Measurements from ENCODE around the gene PLIN5.

Gene PLIN5

DNA sequence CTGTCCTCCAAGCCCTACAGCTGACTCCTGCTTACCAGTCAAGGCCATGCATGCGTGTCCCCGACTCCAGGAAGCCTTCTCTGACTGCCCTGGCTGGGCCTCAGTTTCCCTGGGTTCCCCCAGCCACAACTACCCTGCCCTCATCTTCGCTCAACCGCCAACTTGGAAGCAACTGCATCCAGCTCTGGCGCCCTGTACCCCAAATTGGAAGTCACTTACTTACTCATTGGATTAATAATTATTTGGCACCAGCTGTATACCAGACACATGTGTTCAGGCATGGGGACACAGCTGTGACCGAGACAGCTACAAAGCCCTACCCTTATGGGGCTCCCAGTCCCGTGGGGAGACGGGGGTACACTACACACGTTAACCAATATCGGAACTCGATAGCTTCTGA is 35.4 kb upstream of the PLIN5 start:
- Histone ChIP-seq H3K79me2 (ENCODE audit: control insufficient read depth, insufficient read depth, low read length, poor library complexity) (no peaks in the 10 kb centered on the region), H3K4me2 (ENCODE audit: low read length) (no peak overlapping the region), H3K36me3 (ENCODE audit: control insufficient read depth in 1 of 2, insufficient read depth in 2 of 2, low read length in 2 of 2) (no peaks in the 10 kb centered on the region), H3K14ac (ENCODE audit: low read length) (no peak overlapping the region), H2AFZ (ENCODE audit: insufficient read depth, low read length, poor library complexity) (no peak overlapping the region), H3K18ac (ENCODE audit: low read length) (no peak overlapping the region), H3K4ac (ENCODE audit: low read depth, low read length) (no peak overlapping the region), H3K4me1 (ENCODE audit: control insufficient read depth in 1 of 2, insufficient read depth in 2 of 2, low read length in 2 of 2) (peaks cover 4 to 5% of the 10 kb centered on the region in 2 experiments), H3K27ac (ENCODE audit: low read depth, low read length) (no peak overlapping the region), H2BK120ac (ENCODE audit: insufficient read depth, low read length, poor library complexity) (no peak overlapping the region), H3K9me3 (ENCODE audit: insufficient read depth, low read depth, low read length) (no peaks in the 10 kb centered on the region), H3K27me3 (ENCODE audit: insufficient read depth, low read length) (no peaks in the 10 kb centered on the region), H3K4me3 (ENCODE audit: low read depth, low read length) (peak overlapping the region; percentile 0), H2BK5ac (ENCODE audit: low read depth, low read length, poor library complexity) (no peak overlapping the region), H3K79me1 (ENCODE audit: low read length) (peaks cover 3% of the 10 kb centered on the region), H4K91ac (ENCODE audit: low read depth, low read length) (no peak overlapping the region), H3K9ac (ENCODE audit: low read length) (no peak overlapping the region), H4K12ac (ENCODE audit: low read depth, low read length) (no peak overlapping the region), H4K8ac (ENCODE audit: low read depth, low read length) (no peak overlapping the region), H3K23ac (ENCODE audit: low read length) (no peak overlapping the region), H2AK5ac (ENCODE audit: low read length) (no peak overlapping the region), H2BK12ac (ENCODE audit: low read length) (no peak overlapping the region)
- no CpG with 5 or more reads among the region's 11 CpGs for WGBS (ENCODE audit: extremely low coverage, insufficient coverage, insufficient read length)
- no peak for DNase-seq

DNA sequence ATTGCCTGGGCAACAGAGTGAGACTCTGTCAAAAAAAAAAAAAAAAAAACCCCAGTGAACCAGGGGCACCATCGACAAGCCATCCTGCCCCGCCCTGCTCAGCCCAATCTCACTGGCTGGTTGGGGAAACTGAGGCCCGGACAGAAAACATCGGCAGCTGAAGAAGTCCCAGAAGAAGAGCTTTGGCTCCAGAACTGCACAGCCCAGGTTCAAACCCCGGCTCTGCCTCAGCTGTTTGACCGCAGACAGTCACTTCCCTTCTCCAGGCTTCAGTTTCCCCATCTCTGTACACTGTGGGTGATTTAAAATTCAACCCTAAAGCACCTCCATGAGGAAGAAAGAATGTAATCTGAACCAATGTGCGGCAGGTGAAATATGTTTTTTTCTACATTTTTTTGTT is 33.9 kb upstream of the PLIN5 start:
- Histone ChIP-seq H3K9ac (ENCODE audit: low read length) (no peak overlapping the region), H3K18ac (ENCODE audit: low read length) (no peak overlapping the region), H3K27me3 (ENCODE audit: insufficient read depth, low read length) (no peaks in the 10 kb centered on the region), H3K9me3 (ENCODE audit: insufficient read depth, low read depth, low read length) (no peaks in the 10 kb centered on the region), H3K4me1 (ENCODE audit: control insufficient read depth in 1 of 2, insufficient read depth in 2 of 2, low read length in 2 of 2) (no peaks in the 10 kb centered on the region), H2BK12ac (ENCODE audit: low read length) (no peak overlapping the region), H3K23ac (ENCODE audit: low read length) (no peak overlapping the region), H4K12ac (ENCODE audit: low read depth, low read length) (no peak overlapping the region), H3K4me2 (ENCODE audit: low read length) (no peak overlapping the region), H3K4me3 (ENCODE audit: low read depth, low read length) (no peak overlapping the region), H3K14ac (ENCODE audit: low read length) (no peak overlapping the region), H2AFZ (ENCODE audit: insufficient read depth, low read length, poor library complexity) (no peak overlapping the region), H4K91ac (ENCODE audit: low read depth, low read length) (no peak overlapping the region), H3K27ac (ENCODE audit: low read depth, low read length) (no peak overlapping the region), H2AK5ac (ENCODE audit: low read length) (no peak overlapping the region), H3K4ac (ENCODE audit: low read depth, low read length) (no peak overlapping the region), H3K79me1 (ENCODE audit: low read length) (no peaks in the 10 kb centered on the region), H4K8ac (ENCODE audit: low read depth, low read length) (no peak overlapping the region), H2BK120ac (ENCODE audit: insufficient read depth, low read length, poor library complexity) (no peak overlapping the region), H2BK5ac (ENCODE audit: low read depth, low read length, poor library complexity) (no peak overlapping the region), H3K36me3 (ENCODE audit: control insufficient read depth in 1 of 2, insufficient read depth in 2 of 2, low read length in 2 of 2) (no peaks in the 10 kb centered on the region), H3K79me2 (ENCODE audit: control insufficient read depth, insufficient read depth, low read length, poor library complexity) (no peaks in the 10 kb centered on the region)
- DNase-seq = no peak
- no CpG with 5 or more reads among the region's 7 CpGs for WGBS (ENCODE audit: extremely low coverage, insufficient coverage, insufficient read length)

GRCh38 chr19:4567584-4568071 is 32.6 kb upstream of the PLIN5 start:
- Histone ChIP-seq H3K4me3 (ENCODE audit: low read depth, low read length) (no peak overlapping the region), H3K23ac (ENCODE audit: low read length) (no peak overlapping the region), H3K18ac (ENCODE audit: low read length) (no peak overlapping the region), H2AK5ac (ENCODE audit: low read length) (no peak overlapping the region), H3K9ac (ENCODE audit: low read length) (no peak overlapping the region), H2BK120ac (ENCODE audit: insufficient read depth, low read length, poor library complexity) (no peak overlapping the region), H4K12ac (ENCODE audit: low read depth, low read length) (no peak overlapping the region), H2BK12ac (ENCODE audit: low read length) (no peak overlapping the region), H2AFZ (ENCODE audit: insufficient read depth, low read length, poor library complexity) (no peak overlapping the region), H2BK5ac (ENCODE audit: low read depth, low read length, poor library complexity) (no peak overlapping the region), H3K27ac (ENCODE audit: low read depth, low read length) (no peak overlapping the region), H3K79me1 (ENCODE audit: low read length) (no peaks in the 10 kb centered on the region), H3K4me1 (ENCODE audit: control insufficient read depth in 1 of 2, insufficient read depth in 2 of 2, low read length in 2 of 2) (no peaks in the 10 kb centered on the region), H3K79me2 (ENCODE audit: control insufficient read depth, insufficient read depth, low read length, poor library complexity) (no peaks in the 10 kb centered on the region), H3K36me3 (ENCODE audit: control insufficient read depth in 1 of 2, insufficient read depth in 2 of 2, low read length in 2 of 2) (no peaks in the 10 kb centered on the region), H3K9me3 (ENCODE audit: insufficient read depth, low read depth, low read length) (no peaks in the 10 kb centered on the region), H3K27me3 (ENCODE audit: insufficient read depth, low read length) (no peaks in the 10 kb centered on the region), H4K8ac (ENCODE audit: low read depth, low read length) (no peak overlapping the region), H3K4me2 (ENCODE audit: low read length) (no peak overlapping the region), H3K14ac (ENCODE audit: low read length) (no peak overlapping the region), H3K4ac (ENCODE audit: low read depth, low read length) (no peak overlapping the region), H4K91ac (ENCODE audit: low read depth, low read length) (no peak overlapping the region)
- peak; percentile 44 to 84 for DNase-seq
- no CpG with 5 or more reads among the region's 14 CpGs for WGBS (ENCODE audit: extremely low coverage, insufficient coverage, insufficient read length)

GRCh38 chr19:4566402-4567051 is 31.5 kb upstream of the PLIN5 start:
- no peak overlapping the region for H3K18ac ChIP-seq (ENCODE audit: low read length)
- H4K91ac ChIP-seq (ENCODE audit: low read depth, low read length) = no peak overlapping the region
- no peaks in the 10 kb centered on the region for H3K79me1 ChIP-seq (ENCODE audit: low read length)
- no peak overlapping the region for H2BK5ac ChIP-seq (ENCODE audit: low read depth, low read length, poor library complexity)
- WGBS (ENCODE audit: extremely low coverage, insufficient coverage, insufficient read length) = no CpG with 5 or more reads among the region's 35 CpGs
- no peak overlapping the region for H3K4ac ChIP-seq (ENCODE audit: low read depth, low read length)
- no peak overlapping the region for H3K23ac ChIP-seq (ENCODE audit: low read length)
- no peak overlapping the region for H3K9ac ChIP-seq (ENCODE audit: low read length)
- no peak overlapping the region for H2AK5ac ChIP-seq (ENCODE audit: low read length)
- H2BK120ac ChIP-seq (ENCODE audit: insufficient read depth, low read length, poor library complexity) = no peak overlapping the region
- DNase-seq = no peak
- H3K14ac ChIP-seq (ENCODE audit: low read length) = no peak overlapping the region
- no peaks in the 10 kb centered on the region for H3K36me3 ChIP-seq (ENCODE audit: control insufficient read depth in 1 of 2, insufficient read depth in 2 of 2, low read length in 2 of 2)
- H2AFZ ChIP-seq (ENCODE audit: insufficient read depth, low read length, poor library complexity) = no peak overlapping the region
- H4K12ac ChIP-seq (ENCODE audit: low read depth, low read length) = no peak overlapping the region
- H4K8ac ChIP-seq (ENCODE audit: low read depth, low read length) = no peak overlapping the region
- H3K4me1 ChIP-seq (ENCODE audit: control insufficient read depth in 1 of 2, insufficient read depth in 2 of 2, low read length in 2 of 2) = no peaks in the 10 kb centered on the region
- no peaks in the 10 kb centered on the region for H3K79me2 ChIP-seq (ENCODE audit: control insufficient read depth, insufficient read depth, low read length, poor library complexity)
- no peaks in the 10 kb centered on the region for H3K9me3 ChIP-seq (ENCODE audit: insufficient read depth, low read depth, low read length)
- H3K27ac ChIP-seq (ENCODE audit: low read depth, low read length) = no peak overlapping the region
- H3K27me3 ChIP-seq (ENCODE audit: insufficient read depth, low read length) = no peaks in the 10 kb centered on the region
- no peak overlapping the region for H2BK12ac ChIP-seq (ENCODE audit: low read length)
- H3K4me3 ChIP-seq (ENCODE audit: low read depth, low read length) = no peak overlapping the region
- no peak overlapping the region for H3K4me2 ChIP-seq (ENCODE audit: low read length)
